Stomach (tissue), 4 donors: Measurements from ENCODE around the gene DYNC1I1.

Source experiments
- EP300 ChIP-seq: sonication (generic); formaldehyde crosslinking; IDR thresholded peaks from one replicate; pipeline ENCODE4 v1.6.1; 2017; ENCODE audit warnings: antibody characterized with exemption
- POLR2A ChIP-seq, 4 donors: fragments of 450-650 bp; IDR thresholded peaks; one replicate each; pipeline ENCODE4 v1.6.1; 2016; ENCODE audit warnings: antibody characterized with exemption in 4 of 4, control low read depth in 2 of 4, mild to moderate bottlenecking in 1 of 4, moderate library complexity in 1 of 4
- TF ChIP-seq, protein P1 (sequence below), 7 experiments: fragments of 450-650 bp in 4 of 7; fragments of 200-600 bp in 3 of 7; sonication (generic) in 3 of 7; IDR thresholded peaks; one replicate each; pipeline ENCODE4 v1.5.1; 2016 to 2019; ENCODE audit warnings: antibody characterized with exemption in 7 of 7, control low read depth in 2 of 7, mild to moderate bottlenecking in 1 of 7

DNA sequence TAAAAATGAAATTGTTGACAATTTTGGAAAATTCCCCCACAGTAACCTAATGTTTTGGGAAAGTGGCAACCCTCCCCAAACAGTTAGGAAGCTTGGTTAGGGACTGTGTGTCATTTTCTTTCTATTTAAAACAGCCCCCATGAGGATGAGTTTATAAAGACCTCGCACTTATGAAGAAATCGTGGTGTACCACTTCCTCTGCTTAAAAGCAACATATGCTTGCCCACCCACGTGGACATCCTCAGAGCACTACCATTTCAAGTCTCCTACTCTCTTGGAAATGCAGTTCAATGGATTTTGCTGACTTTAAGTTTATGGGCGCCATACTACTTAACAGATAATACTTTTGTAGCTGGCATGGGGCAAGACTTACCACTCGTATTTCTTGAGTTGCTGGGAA, 223.8 kb downstream of the DYNC1I1 start:
- TF ChIP-seq, protein P1, sequence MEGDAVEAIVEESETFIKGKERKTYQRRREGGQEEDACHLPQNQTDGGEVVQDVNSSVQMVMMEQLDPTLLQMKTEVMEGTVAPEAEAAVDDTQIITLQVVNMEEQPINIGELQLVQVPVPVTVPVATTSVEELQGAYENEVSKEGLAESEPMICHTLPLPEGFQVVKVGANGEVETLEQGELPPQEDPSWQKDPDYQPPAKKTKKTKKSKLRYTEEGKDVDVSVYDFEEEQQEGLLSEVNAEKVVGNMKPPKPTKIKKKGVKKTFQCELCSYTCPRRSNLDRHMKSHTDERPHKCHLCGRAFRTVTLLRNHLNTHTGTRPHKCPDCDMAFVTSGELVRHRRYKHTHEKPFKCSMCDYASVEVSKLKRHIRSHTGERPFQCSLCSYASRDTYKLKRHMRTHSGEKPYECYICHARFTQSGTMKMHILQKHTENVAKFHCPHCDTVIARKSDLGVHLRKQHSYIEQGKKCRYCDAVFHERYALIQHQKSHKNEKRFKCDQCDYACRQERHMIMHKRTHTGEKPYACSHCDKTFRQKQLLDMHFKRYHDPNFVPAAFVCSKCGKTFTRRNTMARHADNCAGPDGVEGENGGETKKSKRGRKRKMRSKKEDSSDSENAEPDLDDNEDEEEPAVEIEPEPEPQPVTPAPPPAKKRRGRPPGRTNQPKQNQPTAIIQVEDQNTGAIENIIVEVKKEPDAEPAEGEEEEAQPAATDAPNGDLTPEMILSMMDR (IDR thresholded peaks at IDR 0.05), result no peak
- TF ChIP-seq EP300 (no peak), POLR2A (IDR thresholded peaks at IDR 0.05) (no peak)
